NCI-H345 treated with DMSO at 0.1 percent for 48 hours (cell line): ENCODE results near the gene CTNNA3.

Experiments
- DNase-seq: peaks from one replicate; lab custom pipeline; 2025; ENCODE audit not compliant: unreplicated experiment; lab: John Stamatoyannopoulos, UW

CTNNA3 gene

GRCh38 chr10:66778351-66778750, 917.6 kb downstream of the CTNNA3 start:
- no peak for DNase-seq

DNA sequence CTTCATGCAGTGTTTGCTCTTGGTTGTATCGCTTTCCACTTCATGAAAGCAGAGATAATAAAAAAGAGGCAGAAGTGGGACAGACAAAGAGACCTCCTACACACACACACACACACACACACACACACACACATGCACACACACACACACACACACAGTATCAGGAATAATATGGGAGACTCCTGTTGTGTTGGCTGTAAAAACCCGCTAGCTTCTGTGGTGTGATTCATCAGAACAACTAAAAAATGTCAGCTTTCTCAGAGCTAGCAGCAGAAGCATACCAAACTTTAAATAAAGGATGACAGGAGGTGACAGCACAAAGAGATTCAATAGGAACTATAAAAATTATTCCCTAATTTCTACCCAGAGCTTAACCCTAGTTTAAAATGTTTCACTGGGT, 918.3 kb downstream of the CTNNA3 start:
- no peak for DNase-seq

GRCh38 chr10:66773472-66773817, 922.5 kb downstream of the CTNNA3 start:
- DNase-seq: no peak

DNA sequence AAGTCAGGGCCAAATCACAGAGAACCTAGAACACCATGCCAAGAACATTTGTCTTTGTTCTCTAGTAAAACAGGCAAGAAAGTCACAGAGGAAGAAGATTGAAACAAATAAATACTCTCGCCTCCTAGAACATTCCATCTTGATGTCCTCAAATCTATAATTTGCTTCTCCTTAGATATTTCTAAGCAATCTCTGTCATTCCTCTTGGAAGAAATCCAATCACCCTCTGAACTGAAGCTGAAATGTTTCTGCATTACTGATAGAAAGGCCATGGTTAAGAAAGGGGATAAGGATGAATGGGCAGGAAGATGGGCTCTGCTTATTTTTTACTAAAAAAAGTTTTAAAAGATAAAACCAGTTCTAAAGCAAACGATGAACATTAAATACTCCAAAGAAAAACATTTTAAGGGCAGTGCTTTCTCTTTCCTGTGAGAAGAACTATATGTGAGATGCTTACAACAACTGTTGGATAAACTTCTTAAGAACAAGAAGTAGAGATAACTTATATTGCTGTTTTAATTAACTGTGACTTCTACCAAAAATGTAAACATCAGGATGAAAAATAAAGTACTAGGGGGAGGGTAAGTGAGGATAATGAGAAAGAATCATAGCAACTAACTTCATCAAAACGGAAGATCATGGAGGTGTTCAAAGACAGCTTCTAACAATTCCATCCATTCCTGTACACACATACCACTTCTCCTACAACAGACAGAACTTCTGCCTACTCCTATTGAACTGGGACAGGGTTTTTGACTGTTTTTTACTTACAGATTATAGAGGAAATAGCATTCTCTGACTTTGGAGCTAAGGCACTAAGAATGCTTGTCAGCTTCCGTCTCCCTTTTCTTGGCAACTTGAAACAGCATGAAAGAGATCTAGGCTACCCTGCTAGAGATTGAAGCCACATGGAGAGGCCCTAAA, 923.2 kb downstream of the CTNNA3 start:
- DNase-seq: no peak

GRCh38 chr10:66767707-66768106, 928.3 kb downstream of the CTNNA3 start:
- no peak for DNase-seq

GRCh38 chr10:66762218-66762729, 933.7 kb downstream of the CTNNA3 start:
- no peak for DNase-seq

DNA sequence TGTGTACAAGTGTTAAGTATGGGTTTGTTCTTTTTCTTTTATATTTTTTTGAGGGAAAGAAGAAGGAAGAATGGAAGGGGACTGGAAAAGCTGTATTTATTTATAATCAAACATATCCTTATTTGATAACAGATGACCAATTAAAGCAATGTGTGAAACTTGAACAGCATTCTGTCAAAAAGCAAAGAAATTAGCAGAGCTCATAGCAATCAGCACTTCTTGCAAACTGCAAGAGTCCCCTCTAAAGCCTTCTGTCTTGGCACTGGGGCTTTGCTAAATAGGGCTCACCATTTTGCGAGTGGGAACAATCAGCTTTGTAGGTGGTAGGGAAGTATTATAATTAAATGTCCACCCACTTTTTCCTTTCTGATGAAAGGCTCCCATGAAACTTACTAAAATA, 935.1 kb downstream of the CTNNA3 start:
- DNase-seq: no peak

DNA sequence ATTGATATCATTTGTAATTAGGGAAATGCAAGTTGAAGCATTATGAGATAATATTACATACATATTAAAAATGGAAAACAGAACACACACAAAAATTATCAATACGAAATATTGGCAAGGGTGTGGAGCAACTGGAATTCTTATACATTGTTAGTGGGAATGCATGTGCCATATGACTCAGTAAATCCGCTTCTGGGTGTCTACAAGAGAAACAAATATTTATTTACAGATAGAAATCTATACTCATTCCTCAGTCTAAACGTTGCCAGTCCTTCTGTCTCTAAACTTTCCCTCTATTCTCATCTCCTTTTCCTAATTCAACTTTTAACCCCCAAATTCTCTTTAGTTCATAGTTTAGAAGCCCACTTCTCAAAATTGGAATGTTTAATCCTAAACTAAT, 940.5 kb downstream of the CTNNA3 start:
- no peak for DNase-seq

DNA sequence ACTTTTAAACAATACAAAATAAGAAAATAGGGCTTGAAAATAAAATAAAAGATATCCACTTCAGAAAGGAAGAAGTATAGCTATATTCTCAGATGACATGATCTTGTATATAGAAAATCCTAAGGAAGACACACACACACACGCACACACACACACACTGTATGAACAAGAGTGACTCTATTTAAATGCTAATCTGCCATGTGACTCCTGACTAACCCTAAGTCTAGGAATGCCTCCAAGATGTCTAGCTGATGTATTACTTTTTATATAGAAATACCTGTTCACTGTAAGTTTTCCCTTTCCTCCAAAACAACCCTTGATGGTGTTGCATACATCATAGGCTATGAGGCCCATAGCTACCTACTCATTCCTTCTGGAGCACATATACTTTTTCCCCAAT, 943.3 kb downstream of the CTNNA3 start:
- no peak for DNase-seq

DNA sequence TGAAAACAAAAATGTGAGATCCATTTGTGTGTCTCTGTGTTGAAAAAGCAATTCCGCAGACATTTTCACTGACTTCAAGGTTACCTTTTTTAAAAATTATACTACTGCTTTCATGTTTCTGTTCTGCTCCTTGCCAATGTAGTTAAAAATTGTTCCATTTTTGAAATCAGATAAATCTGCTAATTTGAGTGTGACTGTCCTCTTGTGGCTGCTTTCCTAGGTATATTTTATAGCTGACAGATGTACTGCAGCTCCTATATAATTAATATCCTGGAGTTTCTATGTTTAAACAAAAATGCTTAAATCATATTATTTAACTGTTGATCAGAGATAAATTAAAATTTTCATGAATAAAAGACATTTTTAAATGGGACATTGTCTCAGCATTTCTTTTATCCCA, 947.8 kb downstream of the CTNNA3 start:
- DNase-seq: no peak

- no peak for DNase-seq
Observed at GRCh38 chr10:66747451-66747850, 948.5 kb downstream of the CTNNA3 start.

DNA sequence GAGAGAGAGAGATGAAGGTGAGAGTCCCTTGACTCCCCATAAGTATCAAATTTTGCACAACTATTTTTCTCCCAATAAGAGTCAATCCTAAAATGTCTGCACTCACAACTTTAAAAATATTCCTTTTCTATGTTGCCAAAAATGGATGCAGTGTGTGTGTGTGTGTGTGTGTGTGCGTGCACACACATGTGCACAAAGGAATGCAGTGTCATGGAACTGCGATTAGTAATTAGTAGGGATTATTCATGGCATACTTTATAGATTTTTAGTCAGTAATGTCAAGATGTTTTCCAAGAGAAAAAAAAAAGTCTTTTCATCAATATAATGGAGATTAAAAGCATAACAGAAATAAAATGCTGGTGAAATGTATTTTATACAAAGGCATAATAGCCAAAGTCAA, 949.3 kb downstream of the CTNNA3 start:
- DNase-seq: no peak

DNA sequence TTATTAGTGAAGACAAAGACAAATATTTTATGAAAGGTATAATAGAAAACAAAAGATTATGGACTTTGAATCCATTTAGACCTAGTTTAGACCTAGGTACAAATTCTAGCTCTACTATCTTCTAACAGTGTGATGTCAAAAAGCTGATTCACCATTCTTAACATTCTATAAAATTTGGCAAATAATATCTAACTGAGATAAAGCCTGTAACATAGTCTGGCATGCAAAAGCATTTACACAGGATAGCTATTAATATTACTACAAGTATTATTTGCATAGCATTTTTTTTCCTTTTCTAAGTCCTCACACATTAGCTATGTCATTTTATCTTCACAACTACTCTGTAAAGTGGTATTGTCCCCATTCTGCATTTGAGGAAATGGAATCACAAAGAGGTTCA, 949.7 kb downstream of the CTNNA3 start:
- no peak for DNase-seq

DNA sequence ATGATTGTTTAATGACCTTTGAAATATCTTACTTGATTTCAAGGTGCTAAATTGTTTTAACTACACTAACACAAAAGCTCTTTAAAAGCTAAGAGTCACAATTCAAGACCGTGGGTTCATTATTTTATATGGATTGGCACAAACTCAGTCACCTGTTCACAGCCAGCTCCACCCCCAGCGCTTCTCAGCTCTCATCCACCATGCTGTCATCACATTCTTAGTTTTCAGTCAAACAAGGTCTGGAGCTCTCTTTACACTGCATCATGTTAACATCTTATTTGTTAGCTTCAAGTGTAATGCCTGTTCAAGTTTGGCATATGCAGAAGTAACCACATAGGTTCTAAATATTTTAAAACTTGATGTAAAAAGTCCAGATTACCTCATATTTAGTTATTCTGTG, 951.1 kb downstream of the CTNNA3 start:
- no peak for DNase-seq

GRCh38 chr10:66737241-66737640, 958.8 kb downstream of the CTNNA3 start:
- DNase-seq: no peak

DNA sequence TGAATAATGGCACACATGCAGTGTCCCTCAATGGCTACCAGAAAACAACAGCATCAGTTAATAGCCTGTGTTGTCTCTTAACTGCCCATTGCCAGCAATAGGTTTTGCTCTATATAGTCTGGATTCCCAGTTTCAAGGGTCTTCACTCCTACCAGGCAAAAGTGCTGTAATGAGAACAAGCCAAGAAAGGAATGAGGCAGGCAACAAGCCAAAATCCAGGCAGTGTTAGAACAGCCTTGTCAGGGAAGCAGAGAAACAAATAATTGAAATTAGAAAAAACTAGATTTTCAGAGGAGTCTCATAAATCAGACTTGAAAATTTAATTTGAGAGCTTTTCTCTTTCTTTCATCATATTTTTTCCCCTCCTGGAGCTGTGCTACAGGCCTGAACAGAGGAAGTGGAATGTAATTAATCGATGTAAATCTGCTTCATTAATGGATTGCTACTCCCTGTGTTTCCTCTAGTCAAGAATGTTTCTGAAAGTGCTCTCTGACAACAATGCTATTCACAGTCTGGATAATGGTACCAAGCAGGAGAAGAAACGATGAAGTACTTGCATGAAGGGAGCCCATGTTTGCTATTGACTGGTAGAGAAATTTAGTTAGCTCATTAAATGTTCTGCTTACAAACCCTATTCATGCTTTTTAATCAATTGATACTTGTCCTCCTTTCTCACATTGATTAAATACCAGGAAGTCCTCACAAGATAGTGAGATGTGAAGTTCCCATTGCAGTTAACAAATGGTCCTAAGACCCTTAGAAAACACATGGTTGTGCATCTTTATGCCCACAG, 972.2 kb downstream of the CTNNA3 start:
- no peak for DNase-seq

DNA sequence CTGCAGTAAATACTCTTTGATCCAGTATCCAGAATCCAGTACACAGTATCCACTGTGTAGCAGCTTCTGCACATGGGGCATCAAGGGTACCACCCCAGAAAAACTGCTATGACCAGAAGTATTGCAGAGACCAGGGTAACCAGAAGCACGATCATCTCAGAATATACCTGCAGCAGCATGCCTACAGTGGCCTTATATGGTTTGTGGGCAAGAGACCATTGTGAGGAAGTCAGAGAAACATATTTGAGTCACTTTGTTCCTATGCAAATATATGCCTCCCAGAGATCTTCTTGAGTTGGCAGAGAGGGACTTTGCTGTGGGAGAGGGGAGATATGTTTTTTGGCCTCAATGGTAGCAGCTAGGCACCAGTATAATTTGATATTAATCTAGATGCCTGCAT, 976.5 kb downstream of the CTNNA3 start:
- no peak for DNase-seq

- no peak for DNase-seq
Observed at GRCh38 chr10:66717231-66717981, 978.6 kb downstream of the CTNNA3 start.

DNA sequence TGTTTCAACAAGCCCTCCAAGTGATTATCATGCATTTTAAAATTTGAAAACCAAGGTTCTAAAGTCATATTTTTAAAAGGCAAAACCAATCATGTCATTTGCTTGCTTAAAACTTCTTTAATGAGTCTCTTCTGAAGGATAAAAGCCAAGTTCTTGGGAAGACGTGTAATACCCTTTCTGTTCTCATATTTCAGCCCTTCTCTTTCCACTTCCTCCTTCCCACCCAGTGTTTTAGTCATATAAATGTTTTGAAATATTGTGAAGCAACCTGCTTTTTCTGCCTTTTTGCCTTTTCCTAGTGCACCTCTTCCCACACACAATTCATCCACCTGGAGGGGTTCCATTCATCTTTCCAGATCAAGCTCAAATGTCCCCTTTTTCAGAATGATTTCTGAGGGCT, 981.3 kb downstream of the CTNNA3 start:
- DNase-seq: no peak

GRCh38 chr10:66713387-66713786, 982.6 kb downstream of the CTNNA3 start:
- no peak for DNase-seq

DNA sequence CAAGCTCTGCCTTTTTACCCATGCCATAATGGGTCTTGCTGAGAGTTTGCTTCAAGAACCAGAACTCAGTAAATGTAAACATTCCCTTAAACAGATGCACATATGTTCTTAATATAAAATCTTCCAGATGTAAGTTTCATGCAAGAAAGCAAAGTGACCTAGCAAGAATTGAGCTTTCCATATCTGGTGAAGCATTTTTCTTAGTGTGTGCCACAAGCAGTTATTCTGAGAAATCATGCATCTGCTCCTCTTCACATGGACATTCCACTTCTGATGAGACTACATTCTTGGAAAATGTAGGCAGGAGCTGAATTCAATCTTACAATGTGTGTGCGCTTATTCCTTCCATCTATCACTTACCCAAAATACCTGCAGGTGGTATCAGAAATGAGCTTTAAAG, 997.9 kb downstream of the CTNNA3 start:
- no peak for DNase-seq
